ENCODE data around the gene ZSCAN5A. TPM values are rescaled to one million over a fixed set of nuclear protein-coding genes. Genes with fewer than 3 reads are reported as not detected.

ZSCAN5A gene
- total and polyA plus RNA-seq, 10 of the 15 experiments (the other 5 are each of a cell fraction or from before 2014, with no cell fraction given) = 5.5 to 12.0 (median 8.7) TPM

GRCh38 chr19:56314381-56315076, at the start of gene ZSCAN5A (continued):
- TF ChIP-seq ZBTB40 (IDR thresholded peaks at IDR 0.05; ENCODE audit: borderline replicate concordance) = peak; percentile 98
- peak; percentile 99 for TF ChIP-seq ATF7 (IDR thresholded peaks at IDR 0.05; ENCODE audit: low read depth)
- TF ChIP-seq CHD1 (IDR thresholded peaks at IDR 0.05; ENCODE audit: low read depth, low read length) = no peak
- TF ChIP-seq POU2F2 (IDR thresholded peaks at IDR 0.05; ENCODE audit: borderline replicate concordance, low read depth, low read length) = peak; percentile 39; the same call in 1 of the 3 replicates
- peak; percentile 23; the same call in 1 of the 2 replicates for TF ChIP-seq RB1 (IDR thresholded peaks at IDR 0.05; ENCODE audit: borderline replicate concordance)
- no peak for TF ChIP-seq SRF (IDR thresholded peaks at IDR 0.05; ENCODE audit: low read depth in 2 of 2, low read length in 2 of 2)
- TF ChIP-seq NR2F1 (conservative IDR thresholded peaks at IDR 0.05) = peak; percentile 71; the same call in 1 of the 2 replicates
- peak; percentile 58; the same call in 1 of the 2 replicates for TF ChIP-seq LARP7 (IDR thresholded peaks at IDR 0.05)
- 0 out of 2 replicates have a peak, but pooled peaks have one; percentile 42 for TF ChIP-seq TARDBP (IDR thresholded peaks at IDR 0.05; ENCODE audit: borderline replicate concordance)
- no peak for TF ChIP-seq CTCF (IDR thresholded peaks at IDR 0.05 in 2 of 3, conservative IDR thresholded peaks at IDR 0.05 in 1 of 3; ENCODE audit: control insufficient read depth in 2 of 3, extremely low read depth in 1 of 3, insufficient read depth in 1 of 3, low read depth in 3 of 3, low read length in 3 of 3)
- no peak for TF ChIP-seq WRNIP1 (IDR thresholded peaks at IDR 0.05; ENCODE audit: borderline replicate concordance, low read depth, low read length)
- peak; percentile 89 for TF ChIP-seq E2F8 (IDR thresholded peaks at IDR 0.05; ENCODE audit: low read depth, partially characterized antibody)
- TF ChIP-seq MAX (IDR thresholded peaks at IDR 0.05; ENCODE audit: low read depth, low read length) = no peak; the same call in 1 of the 2 replicates
- no peak for TF ChIP-seq BCL3 (IDR thresholded peaks at IDR 0.05; ENCODE audit: borderline replicate concordance, insufficient read depth, low read depth, low read length, poor library complexity, severe bottlenecking)
- TF ChIP-seq BRCA1 (IDR thresholded peaks at IDR 0.05; ENCODE audit: low read depth, low read length) = no peak
- peak; percentile 62; the same call in 1 of the 2 replicates for TF ChIP-seq CHD2 (IDR thresholded peaks at IDR 0.05; ENCODE audit: borderline replicate concordance, low read depth, low read length)
- peak; percentile 34 for TF ChIP-seq KLF5 (IDR thresholded peaks at IDR 0.05; ENCODE audit: partially characterized antibody)
- no peak for TF ChIP-seq ETV6 (conservative IDR thresholded peaks at IDR 0.05 in 1 of 2, IDR thresholded peaks at IDR 0.05 in 1 of 2; ENCODE audit: borderline replicate concordance in 1 of 2, low read depth in 1 of 2)

Measured in GM12878 (cell line).